Measurements from ENCODE around the gene EXOC6B.

The EXOC6B gene

GRCh38 chr2:72847534-72848315 is 21.9 kb upstream of the EXOC6B start:
- Histone ChIP-seq H3K4me1 (ENCODE audit: control insufficient read depth, insufficient read depth, low read length, unreplicated experiment) (no peaks in the 10 kb centered on the region), H3K79me2 (ENCODE audit: control insufficient read depth, insufficient read depth, low read length, unreplicated experiment) (no peaks in the 10 kb centered on the region), H3K36me3 (ENCODE audit: insufficient read depth, low read length) (no peaks in the 10 kb centered on the region), H3K27ac (ENCODE audit: low read depth, low read length) (no peak overlapping the region), H3K4me3 (ENCODE audit: low read depth, low read length) (no peak overlapping the region), H3K27me3 (ENCODE audit: insufficient read depth, low read length) (peaks cover 58% of the 10 kb centered on the region), H2AFZ (ENCODE audit: low read length, unreplicated experiment) (no peak overlapping the region)

- H3K27ac ChIP-seq (ENCODE audit: low read depth, low read length): no peak overlapping the region
- H3K36me3 ChIP-seq (ENCODE audit: insufficient read depth, low read length): no peaks in the 10 kb centered on the region
- H3K79me2 ChIP-seq (ENCODE audit: control insufficient read depth, insufficient read depth, low read length, unreplicated experiment): no peaks in the 10 kb centered on the region
- H3K4me3 ChIP-seq (ENCODE audit: low read depth, low read length): no peak overlapping the region
- H3K27me3 ChIP-seq (ENCODE audit: insufficient read depth, low read length): peaks cover 49% of the 10 kb centered on the region
- H3K4me1 ChIP-seq (ENCODE audit: control insufficient read depth, insufficient read depth, low read length, unreplicated experiment): no peaks in the 10 kb centered on the region
- H2AFZ ChIP-seq (ENCODE audit: low read length, unreplicated experiment): no peak overlapping the region
These were observed 20.6 kb upstream of the EXOC6B start for GRCh38 chr2:72846171-72847095.

- no peak overlapping the region for H3K4me3 ChIP-seq (ENCODE audit: low read depth, low read length)
- peaks cover 22% of the 10 kb centered on the region for H3K27me3 ChIP-seq (ENCODE audit: insufficient read depth, low read length)
- no peak overlapping the region for H2AFZ ChIP-seq (ENCODE audit: low read length, unreplicated experiment)
- no peaks in the 10 kb centered on the region for H3K4me1 ChIP-seq (ENCODE audit: control insufficient read depth, insufficient read depth, low read length, unreplicated experiment)
- H3K79me2 ChIP-seq (ENCODE audit: control insufficient read depth, insufficient read depth, low read length, unreplicated experiment): no peaks in the 10 kb centered on the region
- H3K36me3 ChIP-seq (ENCODE audit: insufficient read depth, low read length): no peaks in the 10 kb centered on the region
- no peak overlapping the region for H3K27ac ChIP-seq (ENCODE audit: low read depth, low read length)
These were observed 17.5 kb upstream of the EXOC6B start for GRCh38 chr2:72843301-72843700.

GRCh38 chr2:72841462-72842125 is 15.8 kb upstream of the EXOC6B start:
- Histone ChIP-seq H3K4me1 (ENCODE audit: control insufficient read depth, insufficient read depth, low read length, unreplicated experiment) (no peaks in the 10 kb centered on the region), H3K36me3 (ENCODE audit: insufficient read depth, low read length) (no peaks in the 10 kb centered on the region), H2AFZ (ENCODE audit: low read length, unreplicated experiment) (no peak overlapping the region), H3K4me3 (ENCODE audit: low read depth, low read length) (no peak overlapping the region), H3K79me2 (ENCODE audit: control insufficient read depth, insufficient read depth, low read length, unreplicated experiment) (no peaks in the 10 kb centered on the region), H3K27me3 (ENCODE audit: insufficient read depth, low read length) (peaks cover 5% of the 10 kb centered on the region), H3K27ac (ENCODE audit: low read depth, low read length) (no peak overlapping the region)

GRCh38 chr2:72840066-72840465 is 14.2 kb upstream of the EXOC6B start:
- no peak overlapping the region for H3K27ac ChIP-seq (ENCODE audit: low read depth, low read length)
- H3K4me3 ChIP-seq (ENCODE audit: low read depth, low read length): no peak overlapping the region
- H3K79me2 ChIP-seq (ENCODE audit: control insufficient read depth, insufficient read depth, low read length, unreplicated experiment): no peaks in the 10 kb centered on the region
- H3K4me1 ChIP-seq (ENCODE audit: control insufficient read depth, insufficient read depth, low read length, unreplicated experiment): no peaks in the 10 kb centered on the region
- H2AFZ ChIP-seq (ENCODE audit: low read length, unreplicated experiment): no peak overlapping the region
- H3K27me3 ChIP-seq (ENCODE audit: insufficient read depth, low read length): peaks cover 12% of the 10 kb centered on the region
- H3K36me3 ChIP-seq (ENCODE audit: insufficient read depth, low read length): no peaks in the 10 kb centered on the region

GRCh38 chr2:72837171-72837570 is 11.3 kb upstream of the EXOC6B start:
- Histone ChIP-seq H3K79me2 (ENCODE audit: control insufficient read depth, insufficient read depth, low read length, unreplicated experiment) (no peaks in the 10 kb centered on the region), H3K27ac (ENCODE audit: low read depth, low read length) (no peak overlapping the region), H3K27me3 (ENCODE audit: insufficient read depth, low read length) (peaks cover 21% of the 10 kb centered on the region), H2AFZ (ENCODE audit: low read length, unreplicated experiment) (no peak overlapping the region), H3K4me1 (ENCODE audit: control insufficient read depth, insufficient read depth, low read length, unreplicated experiment) (no peaks in the 10 kb centered on the region), H3K36me3 (ENCODE audit: insufficient read depth, low read length) (no peaks in the 10 kb centered on the region), H3K4me3 (ENCODE audit: low read depth, low read length) (no peak overlapping the region)

GRCh38 chr2:72835403-72835802 is 9.6 kb upstream of the EXOC6B start:
- Histone ChIP-seq H2AFZ (ENCODE audit: low read length, unreplicated experiment) (no peak overlapping the region), H3K27ac (ENCODE audit: low read depth, low read length) (no peak overlapping the region), H3K36me3 (ENCODE audit: insufficient read depth, low read length) (no peaks in the 10 kb centered on the region), H3K4me3 (ENCODE audit: low read depth, low read length) (no peak overlapping the region), H3K27me3 (ENCODE audit: insufficient read depth, low read length) (peaks cover 21% of the 10 kb centered on the region), H3K4me1 (ENCODE audit: control insufficient read depth, insufficient read depth, low read length, unreplicated experiment) (no peaks in the 10 kb centered on the region), H3K79me2 (ENCODE audit: control insufficient read depth, insufficient read depth, low read length, unreplicated experiment) (no peaks in the 10 kb centered on the region)

GRCh38 chr2:72834596-72834995 is 8.8 kb upstream of the EXOC6B start:
- Histone ChIP-seq H3K4me1 (ENCODE audit: control insufficient read depth, insufficient read depth, low read length, unreplicated experiment) (no peaks in the 10 kb centered on the region), H3K79me2 (ENCODE audit: control insufficient read depth, insufficient read depth, low read length, unreplicated experiment) (no peaks in the 10 kb centered on the region), H2AFZ (ENCODE audit: low read length, unreplicated experiment) (no peak overlapping the region), H3K27me3 (ENCODE audit: insufficient read depth, low read length) (peaks cover 21% of the 10 kb centered on the region), H3K36me3 (ENCODE audit: insufficient read depth, low read length) (no peaks in the 10 kb centered on the region), H3K27ac (ENCODE audit: low read depth, low read length) (no peak overlapping the region), H3K4me3 (ENCODE audit: low read depth, low read length) (no peak overlapping the region)

GRCh38 chr2:72833084-72833714 is 7.4 kb upstream of the EXOC6B start:
- no peak overlapping the region for H3K27ac ChIP-seq (ENCODE audit: low read depth, low read length)
- H3K4me1 ChIP-seq (ENCODE audit: control insufficient read depth, insufficient read depth, low read length, unreplicated experiment): peaks cover 9% of the 10 kb centered on the region
- no peak overlapping the region for H2AFZ ChIP-seq (ENCODE audit: low read length, unreplicated experiment)
- no peak overlapping the region for H3K4me3 ChIP-seq (ENCODE audit: low read depth, low read length)
- no peaks in the 10 kb centered on the region for H3K36me3 ChIP-seq (ENCODE audit: insufficient read depth, low read length)
- no peaks in the 10 kb centered on the region for H3K79me2 ChIP-seq (ENCODE audit: control insufficient read depth, insufficient read depth, low read length, unreplicated experiment)
- peaks cover 21% of the 10 kb centered on the region for H3K27me3 ChIP-seq (ENCODE audit: insufficient read depth, low read length)

GRCh38 chr2:72830273-72830672 is 4.4 kb upstream of the EXOC6B start:
- Histone ChIP-seq H3K27me3 (ENCODE audit: insufficient read depth, low read length) (peaks cover 10% of the 10 kb centered on the region), H2AFZ (ENCODE audit: low read length, unreplicated experiment) (no peak overlapping the region), H3K79me2 (ENCODE audit: control insufficient read depth, insufficient read depth, low read length, unreplicated experiment) (peaks cover under 1% of the 10 kb centered on the region), H3K27ac (ENCODE audit: low read depth, low read length) (no peak overlapping the region), H3K36me3 (ENCODE audit: insufficient read depth, low read length) (no peaks in the 10 kb centered on the region), H3K4me1 (ENCODE audit: control insufficient read depth, insufficient read depth, low read length, unreplicated experiment) (peaks cover 14% of the 10 kb centered on the region), H3K4me3 (ENCODE audit: low read depth, low read length) (no peak overlapping the region)
